IMR-90 (cell line): ENCODE measurements around the gene TECPR2. TPM values are rescaled to one million over a fixed set of nuclear protein-coding genes. Genes with fewer than 3 reads are reported as not detected.

Source experiments
- ATAC-seq: fragments of 200-7000 bp; cut with Tn5 transposase; 2 replicates; pipeline ENCODE4 v1.9.1; 2020; ENCODE audit warnings: low read depth, mild to moderate bottlenecking, moderate library complexity
- BruUV-seq: library from RNA; stranded (reverse); fragments of 400-500 nt; replicated peaks from 2 replicates; lab custom pipeline; 2021; lab: Mats Ljungman, UMichigan
- CTCF ChIA-PET: fragments of 300-600 bp; formaldehyde crosslinking; extraction: SDS; loops from one replicate; lab custom pipeline; 2021; ENCODE audit warnings: antibody characterized with exemption; lab: Yijun Ruan, JAX
- POLR2A ChIA-PET: fragments of 300-600 bp; sonication (Branson Sonifier 250); formaldehyde crosslinking; loops from one replicate; lab custom pipeline; 2022; ENCODE audit warnings: antibody characterized with exemption; ENCODE audit not compliant: unreplicated experiment; lab: Charles Lee
- DNase-seq: peaks from one replicate; pipeline ENCODE4 v3.0.0; 2013
- H2AFZ ChIP-seq: replicated peaks from 2 replicates; pipeline ENCODE3; 2013; ENCODE audit warnings: low read length, mild to moderate bottlenecking; ENCODE audit not compliant: poor library complexity
- H2AK5ac ChIP-seq: 2 replicates; pipeline ENCODE4 v1.6.1; 2013; ENCODE audit warnings: low read depth, low read length, inconsistent platforms
- H2AK9ac ChIP-seq: replicated peaks from 2 replicates; pipeline ENCODE3; 2013; ENCODE audit warnings: mild to moderate bottlenecking, low read depth, low read length, moderate library complexity; ENCODE audit not compliant: poor library complexity
- H2BK120ac ChIP-seq: 2 replicates; pipeline ENCODE4 v1.6.1; 2013; ENCODE audit warnings: low read depth, low read length, inconsistent platforms
- H2BK15ac ChIP-seq: 3 replicates; pipeline ENCODE4 v1.6.1; 2013; ENCODE audit warnings: low read depth, low read length, inconsistent platforms
- H2BK20ac ChIP-seq: 2 replicates; pipeline ENCODE4 v1.6.1; 2013; ENCODE audit warnings: low read depth, mild to moderate bottlenecking, inconsistent platforms, low read length, moderate library complexity
- H2BK5ac ChIP-seq: 2 replicates; pipeline ENCODE4 v1.6.1; 2013; ENCODE audit warnings: mild to moderate bottlenecking, low read depth, low read length, inconsistent platforms; ENCODE audit not compliant: poor library complexity, severe bottlenecking
- H3K14ac ChIP-seq: replicated peaks from 2 replicates; pipeline ENCODE4 v1.6.1; 2013; ENCODE audit warnings: low read depth, low read length, inconsistent platforms
- H3K18ac ChIP-seq: 2 replicates; pipeline ENCODE4 v1.6.1; 2013; ENCODE audit warnings: low read depth, low read length, control low read depth
- H3K23ac ChIP-seq: 2 replicates; pipeline ENCODE4 v1.6.1; 2013; ENCODE audit warnings: low read depth, low read length, inconsistent platforms
- H3K27ac ChIP-seq: 2 replicates; pipeline ENCODE4 v1.5.1; 2013; ENCODE audit warnings: mild to moderate bottlenecking, control low read depth, low read length; ENCODE audit not compliant: insufficient read depth
- H3K27me3 ChIP-seq: 2 replicates; pipeline ENCODE4 v1.6.1; 2013; ENCODE audit warnings: low read length; ENCODE audit not compliant: control insufficient read depth, insufficient read depth
- H3K36me3 ChIP-seq: 2 replicates; pipeline ENCODE4 v1.6.1; 2013; ENCODE audit warnings: low read length, mixed read lengths; ENCODE audit not compliant: control insufficient read depth, insufficient read depth
- H3K4ac ChIP-seq: 2 replicates; pipeline ENCODE4 v1.6.1; 2013; ENCODE audit warnings: low read depth, low read length, inconsistent platforms
- H3K4me1 ChIP-seq: 2 replicates; pipeline ENCODE4 v1.6.1; 2013; ENCODE audit warnings: low read length, mixed read lengths; ENCODE audit not compliant: control insufficient read depth, insufficient read depth
- H3K4me2 ChIP-seq: 2 replicates; pipeline ENCODE4 v1.6.1; 2013; ENCODE audit warnings: low read depth, mild to moderate bottlenecking, control low read depth, low read length, moderate library complexity
- H3K4me3 ChIP-seq: 2 replicates; pipeline ENCODE4 v1.5.1; 2013; ENCODE audit warnings: low read depth, mild to moderate bottlenecking, control low read depth, low read length, moderate library complexity; ENCODE audit not compliant: insufficient read depth
- H3K56ac ChIP-seq: 2 replicates; pipeline ENCODE4 v1.6.1; 2013; ENCODE audit warnings: low read length, inconsistent platforms; ENCODE audit not compliant: insufficient read depth; ENCODE audit errors: extremely low read depth
- H3K79me1 ChIP-seq, 2 experiments: 2 replicates each; pipeline ENCODE4 v1.6.1; 2013; ENCODE audit warnings: low read length in 2 of 2, inconsistent platforms in 1 of 2, low read depth in 1 of 2
- H3K9ac ChIP-seq: 2 replicates; pipeline ENCODE4 v1.6.1; 2013; ENCODE audit warnings: low read depth, low read length, control low read depth
- H3K9me1 ChIP-seq: 2 replicates; pipeline ENCODE4 v1.6.1; 2013; ENCODE audit warnings: low read length, inconsistent platforms; ENCODE audit not compliant: insufficient read depth
- H3K9me3 ChIP-seq: 2 replicates; pipeline ENCODE4 v1.6.1; 2013; ENCODE audit warnings: low read length; ENCODE audit not compliant: control insufficient read depth, insufficient read depth
- H4K20me1 ChIP-seq: 2 replicates; pipeline ENCODE4 v1.6.1; 2013; ENCODE audit warnings: low read length, inconsistent platforms; ENCODE audit not compliant: insufficient read depth
- H4K5ac ChIP-seq: 2 replicates; pipeline ENCODE4 v1.6.1; 2013; ENCODE audit warnings: mild to moderate bottlenecking, low read depth, low read length, control low read depth
- H4K8ac ChIP-seq, 2 experiments: 2 replicates each; pipeline ENCODE4 v1.6.1; 2013; ENCODE audit warnings: low read depth in 2 of 2, low read length in 2 of 2, control low read depth in 1 of 2, inconsistent platforms in 1 of 2
- H4K91ac ChIP-seq: 2 replicates; pipeline ENCODE4 v1.6.1; 2013; ENCODE audit warnings: low read depth, low read length, inconsistent platforms; ENCODE audit not compliant: insufficient read depth
- BHLHE40 ChIP-seq: fragments of 150-350 bp; IDR thresholded peaks from 2 replicates; pipeline ENCODE4 v1.6.1; 2016; ENCODE audit warnings: mild to moderate bottlenecking, low read depth, low read length
- NFE2L2 ChIP-seq: fragments of 150-350 bp; IDR thresholded peaks from 2 replicates; pipeline ENCODE4 v1.6.1; 2016; ENCODE audit warnings: low read depth, mild to moderate bottlenecking, low read length
- RFX5 ChIP-seq: IDR thresholded peaks from 2 replicates; pipeline ENCODE4 v1.8.0; 2012; ENCODE audit warnings: low read depth, mild to moderate bottlenecking, low read length, moderate library complexity
- WGBS, 2 experiments: methylation state at CpG; one replicate each; pipeline versions ENCODE4 v1.1.5 to v1.1.7; 2013; ENCODE audit warnings: missing lambda C conversion rate in 2 of 2; ENCODE audit not compliant: insufficient read length in 1 of 2; ENCODE audit errors: extremely low coverage in 2 of 2; 5-methylcytosine and 5-hydroxymethylcytosine counted together
- dilution Hi-C: fragments of 300-500 bp; cut with HindIII; formaldehyde crosslinking; loops from one replicate; pipeline ENCODE4 v1.14.3; 2018; ENCODE audit warnings: low sequenced_read_pairs; ENCODE audit not compliant: unreplicated experiment
- in situ Hi-C: fragments of 300-500 bp; cut with MboI; formaldehyde crosslinking; loops from 3 replicates; pipeline ENCODE4 v1.14.3; 2019; ENCODE audit warnings: low sequenced_read_pairs, inconsistent platforms, mixed read lengths
- intact Hi-C: fragments of 100-400 bp; cut with micrococcal nuclease; formaldehyde crosslinking; loops from 2 replicates; pipeline ENCODE4 v1.10.0; 2022
- polyA plus RNA-seq, 3 experiments: library from polyadenylated mRNA; depleted of rRNA; stranded (reverse); fragments of >200 nt; gene quantifications; 2 replicates each; pipeline ENCODE4 v1.2.3, GENCODE V29; 2012; ENCODE audit warnings: low replicate concordance in 1 of 3
- total RNA-seq: library from RNA; depleted of rRNA; stranded (reverse); fragments of >200 nt; gene quantifications from 2 replicates; pipeline ENCODE4 v1.2.3, GENCODE V29; 2012
- TF ChIP-seq, protein P1 (sequence below): fragments of 150-350 bp; IDR thresholded peaks from 2 replicates; pipeline ENCODE4 v1.6.1; 2016; ENCODE audit warnings: low read depth, mild to moderate bottlenecking, low read length, moderate library complexity, borderline replicate concordance

The TECPR2 gene
- total and polyA plus RNA-seq, 2 of the 4 experiments (the other 2 are of a cell fraction): 9.5 to 11.7 TPM

DNA sequence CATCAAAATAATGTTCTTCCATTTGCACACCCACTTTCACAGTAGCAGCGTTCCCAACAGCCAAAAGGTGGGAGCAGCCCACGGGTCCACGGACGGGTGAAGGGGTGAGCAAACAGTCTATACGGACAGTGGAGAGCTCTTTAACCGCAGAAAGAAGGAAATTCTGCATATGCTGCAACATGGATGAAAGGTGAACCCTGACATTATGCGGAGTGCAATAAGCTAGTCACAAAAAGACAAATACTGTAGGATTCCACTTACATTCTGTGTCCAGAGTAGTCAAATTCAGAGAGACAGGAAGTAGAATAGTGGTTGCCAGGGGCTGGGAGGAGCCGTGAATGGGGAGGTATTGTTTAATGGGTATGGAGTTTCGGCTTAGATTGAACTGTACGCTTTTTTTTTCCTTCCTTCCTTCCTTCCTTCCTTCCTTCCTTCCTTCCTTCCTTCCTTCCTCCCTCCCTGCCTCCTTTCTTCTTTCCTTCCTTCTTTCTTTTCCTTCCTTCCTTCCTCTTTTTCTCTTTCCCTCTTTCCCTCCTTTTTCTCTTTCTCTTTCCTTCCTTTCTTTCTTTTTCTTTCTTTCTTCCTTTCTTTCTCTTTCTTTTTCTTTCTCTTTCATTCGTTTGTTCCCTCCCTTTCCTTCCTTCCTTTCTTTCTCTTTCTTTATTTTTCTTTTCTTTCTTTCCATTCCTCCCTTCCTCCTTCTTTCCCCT, 162.6 kb downstream of the TECPR2 start (continued):
- TF ChIP-seq, protein P1, sequence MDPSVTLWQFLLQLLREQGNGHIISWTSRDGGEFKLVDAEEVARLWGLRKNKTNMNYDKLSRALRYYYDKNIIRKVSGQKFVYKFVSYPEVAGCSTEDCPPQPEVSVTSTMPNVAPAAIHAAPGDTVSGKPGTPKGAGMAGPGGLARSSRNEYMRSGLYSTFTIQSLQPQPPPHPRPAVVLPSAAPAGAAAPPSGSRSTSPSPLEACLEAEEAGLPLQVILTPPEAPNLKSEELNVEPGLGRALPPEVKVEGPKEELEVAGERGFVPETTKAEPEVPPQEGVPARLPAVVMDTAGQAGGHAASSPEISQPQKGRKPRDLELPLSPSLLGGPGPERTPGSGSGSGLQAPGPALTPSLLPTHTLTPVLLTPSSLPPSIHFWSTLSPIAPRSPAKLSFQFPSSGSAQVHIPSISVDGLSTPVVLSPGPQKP: no peak
- no peak for TF ChIP-seq NFE2L2

DNA sequence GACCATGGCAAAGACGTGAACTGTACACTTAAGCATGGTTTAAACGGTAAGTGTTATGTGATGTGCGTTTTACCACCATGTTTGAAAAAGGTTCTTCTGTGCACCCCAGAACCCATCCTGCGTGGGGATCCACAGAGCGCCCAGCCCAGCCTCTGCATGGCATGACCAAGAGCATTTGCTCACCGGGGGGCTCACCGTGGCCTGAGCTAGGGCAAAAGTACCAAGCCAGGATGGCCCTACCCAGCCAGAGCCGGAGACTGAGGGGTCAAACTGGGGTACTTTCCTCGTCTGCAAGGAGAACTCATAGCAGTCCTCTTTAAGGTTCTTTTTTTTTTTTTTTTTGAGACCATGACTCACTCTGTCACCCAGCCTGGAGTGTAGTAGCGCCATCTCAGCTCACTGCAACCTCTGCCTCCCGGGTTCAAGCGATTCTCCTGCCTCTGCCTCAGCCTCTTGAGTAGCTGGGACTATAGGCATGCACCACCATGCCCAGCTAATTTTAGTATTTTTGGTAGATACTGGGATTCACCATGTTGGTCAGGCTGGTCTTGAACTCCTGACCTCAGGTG, 163.3 kb downstream of the TECPR2 start:
- H2BK120ac ChIP-seq: peak overlapping the region; percentile 24; the same call in 1 of the 2 replicates
- H2BK20ac ChIP-seq: no peak overlapping the region
- DNase-seq (no peak), ATAC-seq (no peak)
- H3K9me3 ChIP-seq: no peaks in the 10 kb centered on the region
- H3K4me3 ChIP-seq: no peak overlapping the region
- H3K9me1 ChIP-seq: peaks cover 3% of the 10 kb centered on the region; the same call in 1 of the 2 replicates
- peak overlapping the region; percentile 61 for H4K5ac ChIP-seq
- H3K14ac ChIP-seq: 0 out of 2 replicates have a peak overlapping the region, but pooled peaks have one; percentile 57
- WGBS, 2 experiments: 82% methylated on average over 6 of the region's 12 CpGs; no CpG with 5 or more reads in 1 of the 2 experiments
- no TSS peak for BruUV-seq
- ChIA-PET POLR2A (no interaction called here), CTCF (no interaction called here)
- dilution Hi-C loops: no loop called here
- no peaks in the 10 kb centered on the region for H4K20me1 ChIP-seq
- H3K4me1 ChIP-seq: peaks cover 6% of the 10 kb centered on the region; the same call in 1 of the 2 replicates
- no peak overlapping the region for H3K4me2 ChIP-seq
- in situ Hi-C loops: no loop called here
- TF ChIP-seq RFX5 (no peak), BHLHE40 (no peak)
- peak overlapping the region; percentile 99 for H2AK5ac ChIP-seq
- H3K18ac ChIP-seq: no peak overlapping the region
- H3K9ac ChIP-seq: no peak overlapping the region
- H4K8ac ChIP-seq: peak overlapping the region; percentile 92 to 95
- intact Hi-C loops: loop anchor here (5.0 kb wide), 1 partner anchor 166 kb away; no protein-coding TSS in a partner anchor
- peak overlapping the region; percentile 82 for H2AFZ ChIP-seq
- H3K23ac ChIP-seq: no peak overlapping the region
- H2AK9ac ChIP-seq: peak overlapping the region; percentile 95
- H3K79me1 ChIP-seq: peaks cover 0 to 9% of the 10 kb centered on the region in 2 experiments; a peak in 1 of 4 replicates
- peak overlapping the region; percentile 38 for H2BK5ac ChIP-seq
- peak overlapping the region; percentile 29; the same call in 1 of the 2 replicates for H3K27ac ChIP-seq
- peak overlapping the region; percentile 84 for H4K91ac ChIP-seq
- no peak overlapping the region for H3K56ac ChIP-seq
- H3K36me3 ChIP-seq: no peaks in the 10 kb centered on the region
- peak overlapping the region; percentile 28; the same call in 1 of the 2 replicates for H3K4ac ChIP-seq
- H3K27me3 ChIP-seq: no peaks in the 10 kb centered on the region
- peak overlapping the region; percentile 88; the same call in 1 of the 3 replicates for H2BK15ac ChIP-seq
